ENCODE data around the gene TMEM9.
A peak's percentile ranks its signal among the peaks of the same experiment; 100 is the strongest.

TMEM9 gene

DNA sequence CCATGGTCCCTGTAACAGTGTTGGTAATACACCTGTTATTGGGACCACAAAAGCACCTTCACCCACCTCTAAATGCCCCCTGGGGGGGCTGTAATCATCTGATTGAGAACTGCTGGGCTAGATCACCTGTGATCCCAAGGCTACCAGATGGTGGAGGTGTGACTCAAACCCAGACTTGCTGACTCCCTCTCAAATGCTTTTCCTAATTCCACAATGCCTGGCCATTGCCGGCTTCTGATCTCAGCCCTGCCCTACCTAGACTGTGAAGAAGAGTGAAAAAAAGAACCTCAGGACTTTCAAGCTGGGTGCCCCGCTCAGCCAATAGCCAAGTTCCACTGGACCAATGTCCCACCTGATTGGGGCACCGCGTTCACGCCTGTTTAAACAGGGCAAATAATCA lies 9.6 kb downstream of the TMEM9 start:
- no peak for DNase-seq

DNA sequence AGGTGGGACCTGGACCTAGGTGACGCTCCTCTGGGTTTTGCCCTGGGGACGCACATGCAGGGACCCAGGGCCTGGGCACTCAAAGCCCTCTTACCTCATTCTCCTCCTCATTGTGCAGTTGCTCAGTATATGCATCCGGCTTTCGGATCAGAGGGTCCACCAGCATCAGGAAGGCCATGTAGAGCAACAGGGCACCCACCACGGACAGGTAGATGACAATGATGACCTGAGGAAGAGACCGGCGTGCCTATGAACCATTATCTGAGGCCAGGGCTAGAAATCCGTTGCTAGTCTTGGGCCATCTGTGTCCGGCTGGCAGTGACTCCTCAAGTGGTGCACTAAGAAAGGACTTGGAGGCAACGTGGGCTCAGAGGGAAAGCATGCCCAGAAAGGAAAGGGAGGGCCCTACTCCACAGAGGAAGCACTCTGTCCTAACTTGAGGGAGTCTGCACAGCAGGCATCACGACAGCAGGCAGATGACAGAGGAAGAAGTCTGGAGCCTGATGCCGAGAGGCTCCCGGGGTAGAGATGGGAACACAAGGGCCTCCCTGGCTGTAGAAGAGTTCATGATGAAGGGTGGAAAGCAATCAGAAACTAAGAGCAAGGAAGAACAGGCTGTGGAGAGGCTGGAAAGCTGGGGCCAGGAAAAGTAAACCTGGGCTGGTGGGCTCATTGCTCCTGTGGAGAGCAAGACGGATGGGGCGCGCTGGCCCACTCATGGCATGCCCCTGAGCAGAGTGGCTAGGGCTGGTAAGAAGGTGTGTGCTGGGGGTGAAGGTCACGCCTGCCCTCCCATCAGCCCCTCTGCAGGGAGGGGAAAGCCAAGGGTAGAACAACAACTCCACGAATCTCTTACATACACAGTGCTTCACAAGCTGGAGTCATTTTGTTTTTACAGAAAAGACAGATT lies 10.3 kb downstream of the TMEM9 start:
- no peak for DNase-seq

DNA sequence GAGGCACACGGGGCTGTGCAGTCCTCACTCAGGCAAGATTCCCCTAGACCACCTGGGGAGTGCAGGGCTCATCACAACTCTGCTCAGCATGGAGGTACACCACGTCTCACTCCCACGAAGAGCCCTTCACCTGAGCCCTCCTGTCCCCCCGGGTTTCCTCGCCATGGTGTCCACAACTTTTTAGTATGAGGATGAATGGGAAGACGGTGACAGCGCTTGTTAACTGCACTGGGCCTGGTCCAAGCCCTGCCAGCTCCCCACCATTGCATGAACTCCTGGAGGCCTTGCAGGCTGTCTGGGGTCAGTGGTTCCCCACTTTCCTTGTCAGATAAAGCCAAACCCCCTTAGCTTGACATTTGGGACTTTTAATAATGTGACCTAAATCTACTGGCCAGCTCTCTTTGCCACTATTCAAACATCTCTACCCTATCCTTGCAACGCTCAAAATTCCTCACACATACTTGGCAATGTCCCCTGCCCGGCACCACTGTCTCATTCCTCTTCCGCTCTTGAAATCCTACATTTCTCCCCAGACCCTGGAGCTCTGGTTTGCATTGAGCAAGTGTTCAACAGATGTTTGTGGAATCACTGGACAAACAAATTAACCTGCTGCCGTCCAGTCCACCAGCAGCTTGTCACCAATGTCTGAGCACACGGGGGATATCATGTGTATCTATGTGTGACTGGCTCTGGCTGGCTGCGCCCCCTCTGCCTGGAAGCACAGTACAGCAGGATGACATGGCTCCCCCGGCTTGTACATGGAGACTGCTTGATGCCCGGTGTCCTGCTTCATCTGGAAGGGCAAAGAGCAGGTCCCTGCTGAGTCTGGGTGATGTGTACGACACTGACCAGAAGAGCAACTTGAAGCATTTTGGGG lies 11.2 kb downstream of the TMEM9 start:
- DNase-seq: no peak

DNA sequence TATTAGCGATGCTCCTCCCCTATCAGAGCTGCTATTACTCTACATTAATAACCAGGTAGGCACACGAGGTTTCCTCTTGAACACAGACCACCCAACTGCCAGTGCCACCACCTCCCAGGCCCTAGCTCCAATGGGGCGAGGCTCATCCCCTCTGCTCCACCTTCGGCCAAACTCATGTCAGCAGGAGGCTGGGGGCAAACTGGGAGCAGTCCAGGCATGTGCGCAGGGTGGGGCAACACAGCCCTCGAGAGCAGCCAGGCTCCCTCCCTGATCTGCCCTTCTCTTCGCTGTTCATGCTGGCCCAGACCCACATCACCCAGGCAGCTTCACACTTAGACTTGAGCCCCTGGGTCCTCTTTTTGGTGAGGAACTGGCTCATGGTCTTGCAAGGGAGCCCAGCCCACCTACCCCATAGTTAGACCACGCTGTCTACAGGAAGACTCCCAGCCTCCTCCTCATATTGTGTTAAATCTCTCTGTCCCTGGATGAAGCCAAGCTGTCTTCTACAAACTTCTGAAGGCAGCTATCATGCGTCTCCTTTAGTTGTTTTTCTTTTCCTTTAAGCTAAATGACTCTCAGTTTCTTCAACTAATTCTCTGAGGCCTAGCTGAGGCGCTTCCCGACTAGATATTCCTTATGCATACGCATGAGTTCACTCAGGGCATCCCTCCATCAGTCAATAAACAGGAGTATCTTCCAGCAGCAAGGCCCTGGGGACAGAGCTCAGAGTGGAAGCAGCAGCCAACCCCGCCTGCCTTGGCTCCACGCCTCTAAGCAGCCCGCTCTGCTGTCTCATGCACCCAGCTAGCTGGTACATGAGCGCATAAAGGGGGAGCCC lies 12.0 kb downstream of the TMEM9 start:
- DNase-seq: no peak

DNA sequence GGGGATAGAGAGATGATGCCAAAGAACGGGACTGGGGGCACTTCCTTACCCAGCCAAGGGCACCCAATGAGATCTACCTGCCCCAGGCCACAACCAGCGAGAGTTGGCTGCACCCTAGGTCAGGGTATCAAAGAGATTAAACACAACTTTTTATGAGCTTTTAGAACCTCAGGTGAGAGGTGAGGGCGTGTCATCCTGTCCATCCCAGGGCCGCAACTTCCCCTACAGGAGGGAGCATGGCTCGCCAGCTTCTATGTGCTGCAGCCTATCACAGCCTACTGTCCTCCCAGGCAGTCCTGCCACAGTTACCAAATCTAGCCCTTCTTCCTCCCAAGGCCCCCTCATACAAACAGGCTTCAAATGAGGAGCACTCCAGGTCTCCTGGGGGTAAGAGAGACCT lies 12.9 kb downstream of the TMEM9 start:
- DNase-seq: no peak

DNA sequence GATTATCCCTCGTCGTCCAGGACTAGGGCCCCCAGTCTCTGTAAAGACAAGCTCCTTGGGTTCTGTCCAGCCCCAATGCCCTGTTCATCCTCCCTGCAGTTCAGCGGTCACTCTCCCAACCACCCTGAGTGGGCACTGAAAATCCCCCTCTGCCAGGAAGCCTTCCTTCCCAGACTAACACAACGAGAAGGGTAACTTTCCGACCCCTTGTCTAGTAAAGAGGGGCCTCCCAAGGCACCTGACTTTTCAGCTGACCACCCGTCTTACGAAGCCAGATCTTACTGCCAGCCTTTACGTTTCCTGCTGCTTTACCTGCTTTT lies 13.4 kb downstream of the TMEM9 start:
- DNase-seq: no peak

DNA sequence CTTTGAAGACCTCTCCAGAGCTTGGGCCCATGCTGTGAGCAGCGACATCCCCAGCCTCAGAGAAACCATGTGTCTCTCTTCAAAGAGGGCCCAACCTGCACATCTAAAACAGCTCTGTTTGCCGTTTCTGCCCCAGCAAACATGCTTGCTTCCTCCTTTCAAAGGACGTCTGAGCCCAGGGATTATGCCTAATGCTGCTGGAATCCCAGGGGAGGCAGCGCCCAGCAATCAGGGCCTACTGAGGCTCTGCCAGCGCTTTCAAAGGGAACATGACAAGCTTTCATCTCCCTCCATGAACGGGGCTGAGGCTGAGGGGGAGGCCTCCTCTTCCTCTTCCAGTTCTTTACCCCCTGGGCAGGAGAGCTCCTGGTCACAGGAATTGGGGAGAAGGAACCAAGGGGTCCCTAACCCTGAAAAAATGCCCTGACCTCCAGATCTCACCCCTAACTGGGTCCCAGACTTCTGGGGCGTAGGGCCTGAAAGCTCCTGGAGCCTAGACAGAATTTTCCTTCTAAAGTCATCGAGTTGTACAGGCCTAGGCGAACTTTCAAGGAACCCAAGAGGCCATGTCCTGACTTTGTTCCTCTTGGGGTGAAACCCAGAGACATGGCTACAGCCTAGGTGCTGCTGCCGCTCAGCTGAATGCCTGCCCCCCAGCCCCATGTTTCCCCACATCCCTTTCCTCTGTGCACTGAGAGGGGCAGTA lies 13.9 kb downstream of the TMEM9 start:
- no peak for DNase-seq

DNA sequence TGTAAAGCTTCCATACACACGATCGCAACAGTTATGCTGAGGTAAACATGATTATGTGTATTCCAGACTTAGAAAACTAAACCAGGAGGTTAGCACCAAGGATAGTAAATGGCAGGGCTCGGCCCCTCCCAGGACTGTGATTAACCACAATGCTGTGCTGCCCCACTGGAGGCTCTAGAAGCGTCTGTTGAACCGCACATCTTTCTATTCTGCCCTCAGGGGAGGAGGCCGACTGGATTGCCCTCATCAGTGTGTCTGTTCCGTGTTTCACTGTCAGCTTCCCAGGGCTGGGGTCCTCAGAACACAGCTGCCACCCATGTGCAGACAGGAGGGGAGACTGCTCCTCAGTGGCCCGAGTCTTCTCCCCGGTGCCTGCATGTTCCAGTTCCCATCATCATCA lies 14.5 kb downstream of the TMEM9 start:
- DNase-seq: no peak

DNA sequence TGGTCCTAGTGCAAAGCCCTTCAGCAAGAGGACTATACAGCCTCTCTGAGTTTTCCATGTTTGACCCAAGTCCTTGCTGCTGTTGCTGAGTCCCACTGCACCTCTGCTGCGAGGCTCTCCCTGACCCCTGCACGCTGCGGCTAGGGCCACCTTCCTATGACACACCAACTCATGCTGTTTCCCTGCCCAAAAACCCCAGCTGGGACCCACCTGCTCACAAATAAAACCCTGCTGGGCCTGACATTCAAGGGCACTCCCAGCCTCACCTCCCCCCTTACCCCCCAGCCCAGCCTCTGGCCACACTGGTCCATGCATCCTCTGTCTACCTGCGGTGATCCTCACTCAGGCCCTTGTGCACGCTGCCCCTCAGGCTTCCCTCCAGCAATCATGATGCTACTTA lies 15.0 kb downstream of the TMEM9 start:
- DNase-seq: no peak

DNA sequence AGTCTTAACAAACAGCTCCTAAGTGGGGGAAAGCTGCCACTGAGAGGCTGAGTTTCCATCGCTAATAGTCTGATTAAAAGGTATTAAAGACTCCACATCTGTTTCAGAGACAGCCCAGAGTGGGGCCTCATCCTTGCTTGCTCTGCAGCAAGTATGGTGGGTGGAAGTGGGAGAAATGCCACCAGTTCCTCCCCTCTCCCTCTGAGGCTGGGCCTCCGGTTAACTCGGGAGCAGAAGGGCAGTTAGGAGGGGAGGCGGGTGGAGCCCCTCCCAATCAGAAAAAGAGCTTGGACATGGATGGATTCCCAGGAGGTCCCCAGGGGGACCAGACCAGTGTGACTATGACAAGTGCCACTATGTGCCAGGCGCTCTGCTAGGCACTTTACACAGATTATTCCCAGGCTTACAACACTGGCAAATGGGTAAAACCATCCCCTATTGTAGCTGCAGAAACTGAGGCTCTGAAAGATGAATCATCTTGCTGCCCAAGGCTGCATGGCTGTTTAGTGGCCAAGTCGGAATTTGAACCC lies 15.9 kb downstream of the TMEM9 start:
- DNase-seq: no peak

DNA sequence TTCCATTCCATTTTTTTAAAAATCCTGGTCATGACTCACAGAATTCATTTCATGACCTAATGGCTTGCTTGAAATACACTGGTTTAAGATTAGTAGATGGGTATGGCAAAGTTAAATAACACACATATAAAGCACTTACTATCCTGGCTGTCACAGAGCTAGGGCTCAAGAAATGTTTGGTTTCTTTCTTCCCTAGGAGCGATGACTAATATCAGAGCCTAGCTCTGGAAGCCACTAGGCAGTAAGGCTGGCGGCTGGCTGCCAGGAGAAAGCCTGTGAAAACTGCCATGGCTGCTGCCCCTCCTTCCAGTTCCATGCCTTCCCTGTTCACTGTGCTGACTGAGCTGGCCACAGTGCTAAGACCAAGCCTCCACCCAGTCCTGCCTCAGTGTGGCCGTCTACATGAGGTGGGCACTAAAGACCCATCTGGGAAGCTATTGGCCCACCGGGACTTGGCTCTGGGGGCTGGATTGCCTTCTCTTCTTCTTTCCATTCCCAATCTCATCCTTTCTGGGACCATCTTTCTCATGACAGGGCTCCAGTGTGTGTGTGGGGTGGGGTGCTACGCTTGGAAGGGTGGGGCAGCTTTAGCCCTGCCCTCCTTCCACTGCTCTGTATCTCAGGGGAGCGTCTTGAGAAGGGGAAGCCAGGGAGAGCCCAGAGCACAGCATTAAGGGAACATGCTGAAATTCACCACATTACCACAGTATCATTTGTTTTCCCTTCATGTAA lies 16.5 kb downstream of the TMEM9 start:
- no peak for DNase-seq

DNA sequence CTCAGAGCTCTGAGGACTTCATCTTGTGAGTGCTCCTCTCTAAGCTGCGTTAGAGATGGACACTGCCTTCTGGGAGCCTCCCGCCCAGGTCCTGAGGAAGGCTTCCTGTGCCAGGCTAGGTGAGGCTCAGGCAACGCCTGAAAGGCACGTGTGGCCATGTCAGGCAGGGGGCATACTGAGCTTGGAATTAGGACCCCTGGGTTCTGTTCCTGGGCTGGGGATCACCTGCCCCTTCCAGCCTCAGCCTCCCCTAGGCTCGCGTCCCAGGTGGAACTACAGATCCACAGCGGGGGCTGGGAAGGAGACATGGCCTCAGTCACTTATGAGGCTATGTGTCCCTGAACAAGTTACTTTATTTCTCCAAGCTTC lies 17.3 kb downstream of the TMEM9 start:
- no peak for DNase-seq

DNA sequence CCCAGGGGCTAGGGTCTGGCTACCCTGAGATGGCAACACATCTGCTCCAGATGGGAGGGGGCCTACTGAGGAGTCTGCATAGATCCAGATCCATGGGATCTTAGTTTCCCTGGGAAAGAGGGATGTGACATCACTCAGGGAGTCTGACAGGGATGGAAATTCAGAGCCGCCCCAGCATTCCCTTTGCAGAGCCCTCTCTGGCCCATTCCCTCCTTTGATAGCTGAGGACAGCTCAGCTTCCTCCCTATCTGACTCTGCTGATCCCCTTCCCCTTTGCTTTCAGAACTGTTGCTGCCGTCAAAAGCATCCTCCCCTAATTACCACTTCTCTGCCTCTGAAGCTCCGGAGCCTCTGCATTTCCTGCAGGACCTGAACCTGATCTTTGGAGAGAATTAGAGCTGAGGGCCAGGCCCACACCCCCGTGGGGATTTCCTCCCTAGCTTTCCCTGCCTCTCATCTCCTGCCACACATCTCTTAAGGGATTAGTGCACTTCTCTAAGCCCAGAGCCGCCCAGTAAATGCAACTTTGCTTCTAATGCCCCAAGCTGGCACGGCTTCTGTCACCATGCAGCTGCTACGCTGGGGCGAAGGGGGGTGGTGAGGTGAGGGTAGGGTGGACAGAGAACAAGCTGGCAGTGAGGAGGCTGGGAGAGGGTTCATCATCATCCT lies 17.8 kb downstream of the TMEM9 start:
- no peak for DNase-seq

DNA sequence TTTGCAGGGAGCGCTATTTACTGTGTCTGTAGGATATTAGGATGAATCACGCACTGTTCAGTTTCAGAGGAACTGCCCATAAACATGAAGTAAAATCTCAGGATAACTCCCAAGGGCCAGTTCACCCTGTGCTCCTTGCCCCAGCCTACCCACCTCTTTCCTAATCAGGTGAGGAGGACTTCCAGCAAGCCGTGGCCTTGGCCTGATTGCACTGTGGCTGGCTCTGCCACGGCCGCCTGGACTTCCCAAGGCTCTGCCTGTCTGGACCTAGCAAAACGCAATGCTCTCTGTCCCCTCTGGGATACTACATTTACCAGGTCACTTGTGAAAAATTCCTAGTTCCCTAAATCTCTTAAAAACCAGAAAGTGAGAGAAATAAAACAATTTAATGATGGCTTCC lies 19.9 kb downstream of the TMEM9 start:
- no peak for DNase-seq

DNA sequence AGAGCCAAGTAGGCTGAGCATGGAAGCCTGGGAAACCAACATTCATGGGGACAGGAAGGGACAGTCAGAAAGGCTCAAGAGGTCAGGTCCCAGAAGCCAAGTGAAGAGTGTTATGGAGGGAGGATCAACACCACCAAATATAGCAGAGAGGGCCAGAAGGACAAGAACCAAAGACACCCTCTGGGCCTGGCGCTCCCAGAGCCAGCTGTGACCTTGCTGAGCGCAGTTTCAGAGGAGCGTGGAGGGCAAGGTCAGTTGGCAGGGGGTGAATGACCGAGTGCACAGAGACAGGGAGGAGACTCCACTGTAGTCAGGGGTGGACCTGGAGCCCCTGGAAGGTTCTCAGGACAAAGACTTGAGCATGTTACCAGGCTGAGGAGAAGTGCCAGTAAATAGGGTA lies 22.9 kb downstream of the TMEM9 start:
- no peak for DNase-seq

DNA sequence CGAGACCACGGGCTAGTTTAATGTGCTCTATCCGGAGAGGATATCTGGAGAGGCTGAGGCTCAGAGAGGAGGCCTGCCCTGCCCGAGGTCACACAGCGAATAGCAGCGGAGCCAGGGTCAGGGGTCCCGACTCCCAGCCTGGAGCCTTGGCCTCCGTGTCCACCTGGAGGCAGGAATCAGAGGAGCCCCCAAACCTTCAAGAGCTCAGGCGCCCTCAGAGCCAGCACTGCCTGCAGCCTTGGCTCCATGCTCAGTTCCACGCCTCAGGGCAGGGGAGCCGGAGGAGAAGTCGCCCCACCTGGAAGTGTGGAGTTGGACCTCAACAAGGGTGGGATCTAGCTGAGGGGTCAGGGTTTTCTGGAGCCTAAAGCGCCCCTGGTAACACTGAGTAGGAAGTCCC lies 25.3 kb downstream of the TMEM9 start:
- no peak for DNase-seq

DNA sequence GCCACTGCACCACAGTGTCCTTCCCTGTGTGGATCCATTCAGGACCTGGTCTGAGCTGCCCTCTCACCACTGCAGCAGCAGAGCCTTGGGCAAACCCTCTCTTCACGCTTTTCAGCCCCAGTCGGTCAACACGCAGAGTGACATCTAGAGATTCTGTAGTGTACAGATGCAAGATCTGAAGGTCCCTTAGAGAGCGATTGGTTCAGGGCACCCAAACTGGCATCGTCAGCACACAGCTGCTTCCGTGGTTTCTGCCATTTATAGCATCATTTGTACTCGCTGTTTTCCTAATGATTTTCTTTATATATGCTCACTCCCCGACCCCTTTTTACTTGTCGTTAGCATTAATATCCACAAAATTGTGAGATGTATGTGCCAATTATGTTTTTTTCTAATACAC lies 25.8 kb downstream of the TMEM9 start:
- no peak for DNase-seq

DNA sequence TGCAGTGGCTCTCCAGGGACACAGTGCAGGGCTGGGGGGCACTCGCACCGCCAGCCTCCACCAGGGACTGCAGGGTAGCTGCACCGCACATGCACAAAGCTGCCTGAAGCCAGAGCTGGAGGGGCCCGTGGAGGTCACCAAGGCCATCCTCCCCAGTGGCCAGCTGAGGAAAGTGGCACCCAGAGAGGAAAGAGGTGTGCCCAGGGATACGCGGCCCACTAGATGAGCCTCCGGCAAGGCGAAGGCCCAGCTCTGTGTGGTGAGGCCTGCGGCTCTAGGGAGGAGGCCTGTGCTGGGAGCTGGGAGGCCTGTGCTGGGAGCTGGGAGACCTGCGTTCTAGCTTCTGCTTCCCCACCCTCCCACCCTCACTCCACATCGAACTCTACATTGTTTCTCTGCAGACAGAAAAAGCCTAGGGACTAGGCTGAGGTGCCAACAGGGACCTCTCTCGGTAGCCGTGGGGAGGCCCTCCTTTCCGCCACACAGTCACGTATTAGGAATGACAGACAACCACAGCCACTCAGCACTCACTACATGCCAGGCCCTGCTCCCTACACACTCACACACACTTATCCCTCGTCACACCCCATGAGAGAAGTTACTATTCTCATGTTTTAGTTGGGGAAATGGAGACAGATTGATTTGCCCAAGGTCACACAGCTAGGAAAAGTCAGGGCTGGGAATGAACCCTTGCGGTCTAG lies 26.4 kb downstream of the TMEM9 start:
- no peak for DNase-seq

DNA sequence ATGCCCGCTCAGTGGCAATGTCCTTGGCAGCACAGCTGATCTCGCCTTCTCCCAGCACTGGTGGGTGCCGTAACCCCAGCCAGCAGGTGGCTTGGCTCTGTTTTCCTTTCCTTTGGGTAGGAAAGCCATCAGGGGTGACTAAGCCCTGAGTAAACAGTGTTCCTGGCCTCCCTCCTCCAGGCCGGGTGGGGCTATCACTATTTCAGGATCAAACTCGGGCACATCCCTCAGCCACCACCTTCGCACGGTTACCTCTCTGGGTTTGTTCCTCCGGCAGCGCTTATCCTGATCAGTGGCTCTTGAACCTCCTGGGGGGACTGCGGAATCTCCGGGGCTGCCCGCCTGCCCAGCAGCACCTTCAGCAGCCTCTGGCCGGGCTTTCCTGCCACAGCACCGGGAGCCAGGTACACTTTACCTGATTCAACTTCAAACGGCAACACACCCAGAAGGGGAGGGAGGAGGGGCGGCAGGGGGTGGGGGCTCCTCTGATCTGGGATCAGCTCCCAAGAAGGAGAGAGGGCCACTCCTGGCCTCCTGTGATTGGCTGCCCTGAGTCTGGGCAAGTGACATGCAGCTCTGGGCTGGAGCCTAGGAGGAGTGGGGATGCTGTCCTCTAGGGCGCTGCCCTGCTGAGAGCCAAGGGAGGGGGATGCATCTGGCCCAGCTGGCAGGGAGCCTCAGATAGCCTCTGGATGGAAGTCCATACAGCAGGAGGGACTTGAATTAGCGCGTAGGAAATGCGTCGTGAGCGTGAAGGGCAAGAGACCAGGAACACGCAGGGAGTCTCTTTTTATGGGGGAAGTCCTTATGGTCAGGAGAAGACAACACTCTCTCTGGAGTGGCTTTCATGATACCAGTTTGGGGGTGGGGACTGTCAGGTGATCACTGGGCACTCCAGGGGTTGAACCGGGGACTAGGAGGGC lies 27.2 kb downstream of the TMEM9 start, which contains the start of gene ASCL5:
TSS of gene ASCL5 (minus strand) at position 353 of the 923 bp plus-strand sequence. CDS start 11,812 bp downstream, outside the sequence.
- peak; percentile 68 for DNase-seq
